NCI-H2107 treated with DMSO at 0.1 percent for 48 hours (cell line): Measurements from ENCODE around the gene HEPACAM.

Experiments used
- DNase-seq: peaks from one replicate; lab custom pipeline; 2025; ENCODE audit not compliant: unreplicated experiment; lab: John Stamatoyannopoulos, UW

The HEPACAM gene

GRCh38 chr11:124869856-124870387, 65.9 kb downstream of the HEPACAM start:
- DNase-seq = no peak

- no peak for DNase-seq
Measured at GRCh38 chr11:124869331-124869730, 66.5 kb downstream of the HEPACAM start.
